Right cardiac atrium (tissue), 5 donors: ENCODE measurements around the gene ZNF83. TPM values are rescaled to one million over a fixed set of nuclear protein-coding genes. Genes with fewer than 3 reads are reported as not detected.
A peak's percentile ranks its signal among the peaks of the same experiment; 100 is the strongest.
"Not testable (repeated sequence)": the region's sequence is repeated elsewhere in the genome, so short reads cannot be mapped to it uniquely, and the experiment has no call there.

Experiments
- ATAC-seq, 2 donors: fragments of 200-7000 bp; cut with Tn5 transposase; one replicate each; pipeline versions ENCODE4 v1.8.0 to v1.9.1; 2020; ENCODE audit warnings: moderate library complexity in 2 of 2, mild to moderate bottlenecking in 1 of 2
- DNase-seq, 3 donors: peaks; one replicate each; pipeline ENCODE4 v3.0.0-alpha.2; 2020
- H3K27ac ChIP-seq: one replicate; pipeline ENCODE4 v1.5.1; 2013; ENCODE audit warnings: mild to moderate bottlenecking, low read length, control low read depth, moderate library complexity
- H3K27me3 ChIP-seq: one replicate; pipeline ENCODE4 v1.6.1; 2013; ENCODE audit not compliant: control insufficient read depth, insufficient read depth
- H3K4me1 ChIP-seq: one replicate; pipeline ENCODE4 v1.6.1; 2013; ENCODE audit warnings: low read length; ENCODE audit not compliant: control insufficient read depth, insufficient read depth
- H3K4me3 ChIP-seq: one replicate; pipeline ENCODE4 v1.5.1; 2013; ENCODE audit warnings: low read length, control low read depth
- H3K9me3 ChIP-seq: one replicate; pipeline ENCODE4 v1.6.1; 2013; ENCODE audit warnings: low read length; ENCODE audit not compliant: control insufficient read depth
- WGBS: extraction: QIAGEN DNeasy Blood & Tissue Kit; methylation state at CpG from one replicate; pipeline ENCODE4 v1.1.7; 2013; 5-methylcytosine and 5-hydroxymethylcytosine counted together
- intact Hi-C, 4 donors: fragments of 100-400 bp; cut with DNase I; formaldehyde crosslinking; loops; one replicate each; pipeline versions ENCODE4 v1.11.0 to v1.14.0; 2022 to 2023
- polyA plus RNA-seq: library from polyadenylated mRNA; stranded (reverse); fragments of 200-250 nt; gene quantifications from one replicate; pipeline ENCODE4 v1.2.3, GENCODE V29; 2013
- total RNA-seq, 4 donors: library from RNA; stranded (reverse); fragmentation: NEBNext Ultra II Directional; extraction: Animal tissue kit (Norgen Biotek cat#: 25700); gene quantifications; one replicate each; pipeline ENCODE4 v1.2.1, GENCODE V29; 2021
- donor health status: healthy with polysubstance abuse.
- donor health status: DM: no; HTN: yes; CAD: no.
- donor health status: DM: no; HTN: no; CAD: no.
- donor health status: DM: no; HTN: yes; CAD: no; lungs with severe emphysema.
- donor health status: DM: yes; HTN: yes; CAD: no.

Gene ZNF83
- total and polyA plus RNA-seq, 5 donors, result 19.2 to 27.4 (median 24.0) TPM

- ATAC-seq (peak; percentile 38 to 64), DNase-seq (peak; percentile 65 to 81 (median 77))
- H3K4me1 ChIP-seq, H3K9me3 ChIP-seq, intact Hi-C loops, H3K27me3 ChIP-seq: not testable (repeated sequence)
- H3K4me3 ChIP-seq, result peak overlapping the region; percentile 53
- WGBS, result 3% methylated on average over 13 of the region's 13 CpGs
- peak overlapping the region; percentile 43 for H3K27ac ChIP-seq
Observed at GRCh38 chr19:52569638-52569999, 68.5 kb downstream of the ZNF83 start.

- DNase-seq (no peak), ATAC-seq (no peak)
- whole genome bisulfite sequencing, result 97% methylated on average over 14 of the region's 14 CpGs
- Histone ChIP-seq H3K4me1 (no peaks in the 10 kb centered on the region), H3K4me3 (no peak overlapping the region), H3K27me3 (no peaks in the 10 kb centered on the region), H3K27ac (no peak overlapping the region), H3K9me3 (no peaks in the 10 kb centered on the region)
- intact Hi-C loops, result no loop called here
Observed at GRCh38 chr19:52567921-52568320, 70.2 kb downstream of the ZNF83 start.

GRCh38 chr19:52566588-52566987 is 71.6 kb downstream of the ZNF83 start:
- WGBS, result 96% methylated on average over 2 of the region's 2 CpGs
- no peak for ATAC-seq

DNA sequence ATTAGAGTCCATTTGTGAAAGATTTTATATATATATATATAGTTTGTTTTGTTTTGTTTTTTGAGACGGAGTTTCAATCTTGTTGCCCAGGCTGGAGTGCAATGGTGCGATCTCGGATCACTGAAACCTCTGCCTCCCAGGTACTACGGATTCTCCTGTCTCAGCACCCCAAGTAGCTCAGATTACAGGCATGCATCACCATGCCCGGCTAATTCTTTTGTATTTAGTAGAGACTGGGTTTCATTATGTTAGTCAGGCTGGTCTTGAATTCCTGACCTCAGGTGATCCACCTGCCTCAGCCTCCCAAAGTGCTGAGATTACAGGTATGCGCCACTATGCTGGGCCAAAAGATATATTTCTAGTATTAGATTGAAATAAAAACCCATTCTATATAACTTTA is 72.0 kb downstream of the ZNF83 start:
- ATAC-seq (no peak), DNase-seq (no peak)
- Histone ChIP-seq H3K9me3 (no peaks in the 10 kb centered on the region), H3K4me1 (no peaks in the 10 kb centered on the region), H3K27ac (no peak overlapping the region), H3K4me3 (no peak overlapping the region), H3K27me3 (no peaks in the 10 kb centered on the region)
- 92% methylated on average over 6 of the region's 6 CpGs for WGBS
- intact Hi-C loops, result no loop called here

More at GRCh38 chr19:52566588-52566987, 71.6 kb downstream of the ZNF83 start:
- no peak for DNase-seq
- Histone ChIP-seq H3K27me3 (no peaks in the 10 kb centered on the region), H3K27ac (no peak overlapping the region), H3K4me1 (no peaks in the 10 kb centered on the region), H3K4me3 (no peak overlapping the region), H3K9me3 (no peaks in the 10 kb centered on the region)
- intact Hi-C loops, result no loop called here

Other genes starting within 250 kb of the ZNF83 start
- 10 to 100 TPM; 17.9 to 21.3 (median 19.4) TPM for gene ZNF528, start 240.5 kb downstream of the ZNF83 start, total RNA-seq
- gene ZNF528, start 240.5 kb downstream of the ZNF83 start, polyA plus RNA-seq, result 14.4 TPM
- under 1 TPM; 0.50 to 0.59 (median 0.55) TPM for gene ZNF534, start 209.2 kb downstream of the ZNF83 start, total RNA-seq
- gene ZNF534, start 209.2 kb downstream of the ZNF83 start, polyA plus RNA-seq, result 0.34 TPM
- 1 to 10 TPM; 2.3 to 4.8 (median 2.9) TPM for gene ZNF578, start 184.8 kb downstream of the ZNF83 start, total RNA-seq
- 1.2 TPM for gene ZNF578, start 184.8 kb downstream of the ZNF83 start, polyA plus RNA-seq
- 10 to 100 TPM; 27.6 to 34.2 (median 30.3) TPM for gene ZNF808, start 110.7 kb downstream of the ZNF83 start, total RNA-seq
- gene ZNF808, start 110.7 kb downstream of the ZNF83 start, polyA plus RNA-seq, result 9.0 TPM
- gene ZNF701, start 68.1 kb downstream of the ZNF83 start, total RNA-seq, result 10 to 100 TPM; 16.2 to 19.7 (median 19.1) TPM
- 11.5 TPM for gene ZNF701, start 68.1 kb downstream of the ZNF83 start, polyA plus RNA-seq
- 10 to 100 TPM in 1 of 4 donors, 1 to 10 TPM in 3; 8.8 to 12.1 (median 9.3) TPM for gene ZNF611, start 96.7 kb upstream of the ZNF83 start, total RNA-seq
- 5.9 TPM for gene ZNF611, start 96.7 kb upstream of the ZNF83 start, polyA plus RNA-seq
- 1 to 10 TPM; 2.6 to 4.6 (median 3.6) TPM for gene ZNF600, start 148.4 kb upstream of the ZNF83 start, total RNA-seq
- 2.4 TPM for gene ZNF600, start 148.4 kb upstream of the ZNF83 start, polyA plus RNA-seq
- 1 to 10 TPM; 5.2 to 9.1 (median 7.1) TPM for gene ZNF28, start 183.3 kb upstream of the ZNF83 start, total RNA-seq
- 2.0 TPM for gene ZNF28, start 183.3 kb upstream of the ZNF83 start, polyA plus RNA-seq
- 10 to 100 TPM in 1 of 4 donors, 1 to 10 TPM in 3; 7.3 to 10.7 (median 8.7) TPM for gene ZNF468, start 219.3 kb upstream of the ZNF83 start, total RNA-seq
- gene ZNF468, start 219.3 kb upstream of the ZNF83 start, polyA plus RNA-seq, result 6.9 TPM